Vagina (tissue), 2 donors: ENCODE results near the gene PCNX1. TPM values are rescaled to one million over a fixed set of nuclear protein-coding genes. Genes with fewer than 3 reads are reported as not detected.
"Not testable (repeated sequence)": the region's sequence is repeated elsewhere in the genome, so short reads cannot be mapped to it uniquely, and the experiment has no call there.

Source experiments
- DNase-seq, 2 donors: peaks; one replicate each; pipeline ENCODE4 v3.0.0-alpha.2; 2017; ENCODE audit errors: extremely low spot score in 2 of 2
- H3K27ac ChIP-seq: fragments of 200-600 bp; sonication (generic); one replicate; pipeline ENCODE4 v1.5.1; 2019
- H3K27me3 ChIP-seq: fragments of 200-600 bp; sonication (generic); one replicate; pipeline ENCODE4 v1.5.1; 2019
- H3K36me3 ChIP-seq, 2 donors: fragments of 200-600 bp; sonication (generic); one replicate each; pipeline ENCODE4 v1.5.1; 2017 to 2019
- H3K4me1 ChIP-seq: fragments of 200-600 bp; sonication (generic); one replicate; pipeline ENCODE4 v1.5.1; 2019
- H3K4me3 ChIP-seq, 2 donors: fragments of 200-600 bp; sonication (generic); 1 replicate in 1 of 2; 2 replicates in 1 of 2; pipeline ENCODE4 v1.5.1; 2016 to 2019
- H3K9me3 ChIP-seq: fragments of 200-600 bp; sonication (generic); one replicate; pipeline ENCODE4 v1.5.1; 2019
- CTCF ChIP-seq, 3 experiments: fragments of 450-650 bp in 2 of 3; fragments of 200-600 bp in 1 of 3; sonication (generic) in 1 of 3; IDR thresholded peaks; one replicate each; pipeline ENCODE4 v1.5.1; 2017 to 2019; ENCODE audit warnings: antibody characterized with exemption in 3 of 3, mild to moderate bottlenecking in 2 of 3, moderate library complexity in 2 of 3
- POLR2A ChIP-seq, 2 donors: fragments of 450-650 bp; IDR thresholded peaks; one replicate each; pipeline ENCODE4 v1.6.1; 2017; ENCODE audit warnings: antibody characterized with exemption in 2 of 2, mild to moderate bottlenecking in 2 of 2, moderate library complexity in 2 of 2
- POLR2AphosphoS5 ChIP-seq, 2 donors: sonication (generic); formaldehyde crosslinking; IDR thresholded peaks; one replicate each; pipeline ENCODE4 v1.9.0; 2017; ENCODE audit warnings: antibody characterized with exemption in 2 of 2, mild to moderate bottlenecking in 2 of 2, low read depth in 1 of 2; ENCODE audit not compliant: insufficient read depth in 1 of 2
- intact Hi-C: fragments of 100-400 bp; cut with DNase I; formaldehyde crosslinking; loops from one replicate; pipeline ENCODE4 v1.15.1; 2023
- total RNA-seq: library from RNA; depleted of rRNA; stranded (reverse); fragments of >200 nt; gene quantifications from one replicate; pipeline ENCODE4 v1.2.3, GENCODE V29; 2016

Gene PCNX1
- total RNA-seq, result 59.7 TPM

GRCh38 chr14:70907176-70907995 lies at the start of gene PCNX1:
PCNX1 (plus strand) TSS chr14:70907459; CDS start chr14:70907851, 392 bp downstream.
- Histone ChIP-seq H3K36me3 (no peaks in the 10 kb centered on the region), H3K4me1 (peaks cover 53% of the 10 kb centered on the region), H3K9me3 (no peaks in the 10 kb centered on the region), H3K27ac (peak within 1 kb of the TSS; percentile 96), H3K4me3 (peak within 1 kb of the TSS; percentile 84 to 88), H3K27me3 (no peaks in the 10 kb centered on the region)
- DNase-seq, result peak in 1 of 2 donors; percentile 90
- intact Hi-C loops, result no loop called here
- TF ChIP-seq POLR2A (IDR thresholded peaks at IDR 0.05) (peak in 1 of 2 donors; percentile 59), CTCF (IDR thresholded peaks at IDR 0.05) (peak; percentile 73 to 81 (median 81)), POLR2AphosphoS5 (IDR thresholded peaks at IDR 0.05; ENCODE audit: insufficient read depth in 1 of 2, low read depth in 1 of 2) (peak in 1 of 2 donors; percentile 46)

DNA sequence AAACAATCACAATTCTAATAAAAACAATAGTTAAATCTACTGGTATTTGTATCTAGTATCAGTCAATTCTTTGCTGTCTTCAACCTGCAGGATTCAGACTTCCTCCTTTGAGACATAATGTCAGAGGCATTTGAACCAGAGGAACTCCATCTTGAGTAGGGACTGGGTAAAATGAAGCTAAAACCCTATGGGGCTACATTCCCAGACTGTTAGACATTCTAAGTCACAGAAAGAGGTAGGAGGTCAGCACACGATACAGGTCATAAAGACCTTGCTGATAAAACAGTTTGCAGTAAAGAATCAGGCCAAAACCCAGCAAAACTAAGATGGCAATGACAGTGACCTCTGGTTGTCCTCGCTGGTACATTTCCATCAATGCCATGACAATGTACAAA lies 49.8 kb upstream of the PCNX1 start:
- no peak for DNase-seq
- Histone ChIP-seq H3K4me1 (no peaks in the 10 kb centered on the region), H3K4me3 (no peak overlapping the region), H3K36me3 (no peaks in the 10 kb centered on the region), H3K27ac (no peak overlapping the region), H3K27me3 (no peaks in the 10 kb centered on the region), H3K9me3 (no peaks in the 10 kb centered on the region)
- intact Hi-C loops, result no loop called here
- TF ChIP-seq CTCF (IDR thresholded peaks at IDR 0.05) (no peak), POLR2A (IDR thresholded peaks at IDR 0.05) (no peak), POLR2AphosphoS5 (IDR thresholded peaks at IDR 0.05; ENCODE audit: insufficient read depth in 1 of 2, low read depth in 1 of 2) (no peak)

- intact Hi-C loops, result no loop called here
- DNase-seq, result no peak
- Histone ChIP-seq H3K36me3 (no peaks in the 10 kb centered on the region), H3K4me3 (no peak overlapping the region), H3K9me3 (no peaks in the 10 kb centered on the region), H3K4me1 (no peaks in the 10 kb centered on the region), H3K27ac (no peak overlapping the region), H3K27me3 (no peaks in the 10 kb centered on the region)
- no peak for TF ChIP-seq POLR2A (IDR thresholded peaks at IDR 0.05)
- TF ChIP-seq POLR2AphosphoS5 (IDR thresholded peaks at IDR 0.05; ENCODE audit: insufficient read depth in 1 of 2, low read depth in 1 of 2), result no peak
- TF ChIP-seq CTCF (IDR thresholded peaks at IDR 0.05), result no peak
These were observed 48.6 kb upstream of the PCNX1 start for GRCh38 chr14:70858641-70859040.

DNA sequence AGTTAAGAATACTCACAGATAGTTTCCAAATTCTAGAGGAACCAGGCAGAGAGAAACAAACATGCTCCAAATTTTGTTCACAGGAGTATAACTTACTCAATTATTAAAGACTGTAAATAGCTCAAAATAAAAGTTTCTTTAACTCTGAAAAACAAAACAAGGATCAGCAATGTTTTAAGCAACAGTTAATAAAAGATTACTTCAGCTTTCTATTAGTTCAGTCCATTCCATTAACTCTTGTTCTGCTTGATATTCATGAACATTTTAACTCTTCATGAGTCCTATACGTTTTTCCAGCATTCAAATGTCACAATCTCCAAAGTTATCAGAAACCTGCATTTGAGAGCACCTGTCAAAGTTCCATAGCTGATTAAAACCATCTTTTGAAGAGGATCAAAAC lies 40.3 kb upstream of the PCNX1 start:
- H3K27ac ChIP-seq, DNase-seq, H3K9me3 ChIP-seq, H3K4me3 ChIP-seq, H3K4me1 ChIP-seq, intact Hi-C loops, H3K36me3 ChIP-seq, H3K27me3 ChIP-seq: not testable (repeated sequence)

DNA sequence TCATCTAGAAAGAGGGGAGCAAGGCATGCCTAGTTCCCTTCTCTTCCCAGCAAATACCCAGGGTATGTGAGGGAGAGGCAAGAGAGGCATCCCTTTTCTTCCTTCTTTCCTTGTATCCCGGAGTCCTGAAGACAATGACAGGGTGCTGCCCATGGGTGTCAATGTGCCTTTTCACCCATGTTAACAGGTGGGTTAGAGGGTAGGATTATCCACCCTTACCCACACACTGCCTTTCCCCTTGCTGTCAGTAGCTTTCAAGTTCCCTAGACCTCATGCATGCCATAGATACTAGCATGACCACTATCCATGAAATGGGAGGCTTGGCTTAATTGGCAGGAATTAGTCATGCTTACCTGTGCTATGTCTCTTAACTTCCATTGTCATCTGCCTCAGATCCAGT lies 36.3 kb upstream of the PCNX1 start:
- H3K36me3 ChIP-seq, result no peaks in the 10 kb centered on the region
- TF ChIP-seq CTCF (IDR thresholded peaks at IDR 0.05) (no peak), POLR2AphosphoS5 (IDR thresholded peaks at IDR 0.05; ENCODE audit: insufficient read depth in 1 of 2, low read depth in 1 of 2) (no peak), POLR2A (IDR thresholded peaks at IDR 0.05) (no peak)

More for the DNA sequence above, 36.3 kb upstream of the PCNX1 start:
- Histone ChIP-seq H3K4me3 (no peak overlapping the region), H3K27ac (no peak overlapping the region), H3K27me3 (no peaks in the 10 kb centered on the region), H3K4me1 (no peaks in the 10 kb centered on the region), H3K9me3 (no peaks in the 10 kb centered on the region)
- intact Hi-C loops, result no loop called here
- DNase-seq, result no peak
